C4-2B (cell line): ENCODE data around the gene PCED1B.

Experiments
- ZFX ChIP-seq: fragments of 450-650 bp; IDR thresholded peaks from 2 replicates; pipeline ENCODE4 v1.6.1; 2017
- TF ChIP-seq, protein P1 (sequence below): fragments of 450-650 bp; conservative IDR thresholded peaks from 2 replicates; pipeline ENCODE4 v1.5.1; 2017; ENCODE audit warnings: mild to moderate bottlenecking

DNA sequence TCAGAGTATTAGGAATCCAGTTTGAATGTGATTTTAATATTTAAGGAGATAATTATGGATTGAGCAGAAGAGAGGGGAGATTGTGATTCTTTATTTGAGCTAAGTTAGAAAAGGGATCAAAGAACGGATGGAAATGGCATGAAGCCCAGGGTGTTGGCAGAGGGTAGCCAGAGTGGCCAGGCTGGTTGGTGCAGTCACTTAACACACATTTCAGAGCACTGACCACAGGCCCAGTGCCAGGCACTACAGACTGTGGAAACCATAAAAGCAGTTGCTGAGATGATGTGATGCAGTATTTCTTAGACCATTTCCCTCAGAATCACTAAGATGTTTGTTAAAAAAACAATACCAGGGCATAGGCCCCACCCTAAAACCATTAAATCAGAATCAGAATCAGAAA, 168.0 kb downstream of the PCED1B start:
- TF ChIP-seq, protein P1, sequence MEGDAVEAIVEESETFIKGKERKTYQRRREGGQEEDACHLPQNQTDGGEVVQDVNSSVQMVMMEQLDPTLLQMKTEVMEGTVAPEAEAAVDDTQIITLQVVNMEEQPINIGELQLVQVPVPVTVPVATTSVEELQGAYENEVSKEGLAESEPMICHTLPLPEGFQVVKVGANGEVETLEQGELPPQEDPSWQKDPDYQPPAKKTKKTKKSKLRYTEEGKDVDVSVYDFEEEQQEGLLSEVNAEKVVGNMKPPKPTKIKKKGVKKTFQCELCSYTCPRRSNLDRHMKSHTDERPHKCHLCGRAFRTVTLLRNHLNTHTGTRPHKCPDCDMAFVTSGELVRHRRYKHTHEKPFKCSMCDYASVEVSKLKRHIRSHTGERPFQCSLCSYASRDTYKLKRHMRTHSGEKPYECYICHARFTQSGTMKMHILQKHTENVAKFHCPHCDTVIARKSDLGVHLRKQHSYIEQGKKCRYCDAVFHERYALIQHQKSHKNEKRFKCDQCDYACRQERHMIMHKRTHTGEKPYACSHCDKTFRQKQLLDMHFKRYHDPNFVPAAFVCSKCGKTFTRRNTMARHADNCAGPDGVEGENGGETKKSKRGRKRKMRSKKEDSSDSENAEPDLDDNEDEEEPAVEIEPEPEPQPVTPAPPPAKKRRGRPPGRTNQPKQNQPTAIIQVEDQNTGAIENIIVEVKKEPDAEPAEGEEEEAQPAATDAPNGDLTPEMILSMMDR = no peak
- TF ChIP-seq ZFX = no peak
